Measurements from ENCODE around the gene MAP2K5.

MAP2K5 gene

DNA sequence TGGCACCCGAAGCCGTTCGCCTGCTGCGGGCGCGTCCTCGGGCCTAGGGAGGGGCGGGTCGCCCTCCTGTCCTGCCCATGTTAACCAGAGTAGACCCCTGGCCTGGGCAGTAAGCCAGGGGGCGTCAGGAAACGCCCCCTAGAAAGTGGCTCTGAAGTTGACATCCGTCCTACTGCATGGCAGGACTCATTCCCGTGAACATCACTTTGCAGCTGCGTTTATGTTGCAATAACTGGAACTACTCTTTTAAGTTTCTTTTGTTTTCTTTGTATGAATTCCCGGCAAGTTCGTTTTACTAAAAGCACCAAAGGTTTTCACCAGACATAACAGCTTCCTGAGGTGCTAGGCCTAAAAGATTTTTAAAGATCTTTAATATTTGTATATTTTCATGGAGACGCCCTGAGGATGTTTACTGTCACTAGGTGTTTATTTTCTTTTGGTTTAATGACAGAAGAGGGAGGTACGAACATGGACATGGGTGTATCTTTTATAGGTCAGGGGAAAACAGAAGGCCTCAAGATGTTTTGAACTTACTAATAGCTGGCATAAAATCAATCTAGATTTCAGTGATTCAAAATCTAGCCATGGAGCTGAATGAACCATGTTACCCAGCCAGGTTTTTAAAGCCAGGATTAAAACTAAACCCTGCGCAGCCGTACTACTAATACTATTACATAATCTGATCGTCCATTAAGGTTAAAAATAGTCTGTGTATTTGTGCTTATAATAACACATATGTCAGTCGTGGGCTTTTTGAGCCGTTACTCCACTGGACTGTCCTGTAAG lies 20.5 kb upstream of the MAP2K5 start:
- DNase-seq, result no peak

GRCh38 chr15:67523330-67523729 lies 19.2 kb upstream of the MAP2K5 start:
- no peak for DNase-seq

- no peak for DNase-seq
These were observed 18.3 kb upstream of the MAP2K5 start for GRCh38 chr15:67524235-67524634.

- DNase-seq, result no peak
These were observed 14.0 kb upstream of the MAP2K5 start for GRCh38 chr15:67528513-67528912.

GRCh38 chr15:67531379-67531914 lies 11.1 kb upstream of the MAP2K5 start:
- no peak for DNase-seq

DNA sequence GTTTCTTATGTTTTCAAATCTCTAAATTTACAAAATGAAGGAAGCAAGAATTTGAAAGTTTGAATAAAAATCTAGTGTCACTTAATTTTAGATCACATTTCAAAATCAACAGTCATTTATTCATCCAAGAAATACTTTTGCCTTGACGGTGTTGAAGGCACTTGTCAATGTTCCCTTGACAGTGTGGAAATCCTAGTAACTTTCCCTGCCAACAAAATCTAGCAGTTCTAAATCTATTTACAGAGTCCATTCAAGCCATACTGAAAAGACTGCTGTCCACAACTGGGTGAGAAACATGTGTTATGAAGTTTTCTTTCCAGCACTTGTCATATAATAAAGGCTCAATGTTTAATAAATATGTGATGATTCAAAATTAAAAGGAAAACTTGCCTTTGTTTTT lies 8.6 kb upstream of the MAP2K5 start:
- DNase-seq, result no peak

- DNase-seq, result no peak
These were observed 8.1 kb upstream of the MAP2K5 start for GRCh38 chr15:67534360-67534759.

- no peak for DNase-seq
These were observed 4.7 kb upstream of the MAP2K5 start for GRCh38 chr15:67537771-67538170.

DNA sequence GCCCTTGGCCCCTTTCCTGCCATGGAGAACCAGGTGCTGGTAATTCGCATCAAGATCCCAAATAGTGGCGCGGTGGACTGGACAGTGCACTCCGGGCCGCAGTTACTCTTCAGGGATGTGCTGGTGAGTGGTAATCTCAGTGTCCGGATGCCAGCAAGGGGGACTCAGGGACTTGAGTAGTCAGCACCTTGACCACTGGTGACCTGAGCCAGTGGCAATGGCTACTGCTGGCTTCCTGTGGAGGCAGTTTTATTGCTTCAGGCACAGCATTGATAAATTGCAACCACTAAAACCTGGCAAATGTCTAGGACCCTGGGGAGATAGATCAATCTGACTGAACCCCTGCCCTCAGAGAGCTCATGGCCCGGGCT lies 830 bp downstream of the MAP2K5 start:
- no peak for DNase-seq

DNA sequence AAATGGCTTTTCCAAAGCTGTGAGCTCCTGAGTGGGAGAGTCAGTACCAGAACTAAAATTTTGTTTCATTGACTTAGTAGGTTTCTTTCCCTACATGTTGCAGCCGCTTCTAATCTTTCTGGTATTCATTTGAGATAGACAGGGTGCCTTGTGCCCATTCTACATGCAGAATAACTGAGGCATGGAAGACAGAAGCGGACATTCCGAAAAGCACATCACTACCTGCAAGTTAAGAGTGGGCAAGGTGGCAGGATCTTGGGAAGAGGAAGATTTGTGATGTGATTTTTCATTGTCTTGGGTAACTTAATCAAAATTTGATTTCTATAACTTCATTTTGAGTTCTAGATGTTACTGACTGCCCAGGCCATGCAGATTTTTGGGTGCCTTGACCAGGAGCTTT lies 2.0 kb downstream of the MAP2K5 start:
- no peak for DNase-seq

- no peak for DNase-seq
These were observed 3.4 kb downstream of the MAP2K5 start for GRCh38 chr15:67545864-67546263.

- no peak for DNase-seq
These were observed 4.6 kb downstream of the MAP2K5 start for GRCh38 chr15:67547064-67547463.

GRCh38 chr15:67547836-67548235 lies 5.3 kb downstream of the MAP2K5 start:
- no peak for DNase-seq

DNA sequence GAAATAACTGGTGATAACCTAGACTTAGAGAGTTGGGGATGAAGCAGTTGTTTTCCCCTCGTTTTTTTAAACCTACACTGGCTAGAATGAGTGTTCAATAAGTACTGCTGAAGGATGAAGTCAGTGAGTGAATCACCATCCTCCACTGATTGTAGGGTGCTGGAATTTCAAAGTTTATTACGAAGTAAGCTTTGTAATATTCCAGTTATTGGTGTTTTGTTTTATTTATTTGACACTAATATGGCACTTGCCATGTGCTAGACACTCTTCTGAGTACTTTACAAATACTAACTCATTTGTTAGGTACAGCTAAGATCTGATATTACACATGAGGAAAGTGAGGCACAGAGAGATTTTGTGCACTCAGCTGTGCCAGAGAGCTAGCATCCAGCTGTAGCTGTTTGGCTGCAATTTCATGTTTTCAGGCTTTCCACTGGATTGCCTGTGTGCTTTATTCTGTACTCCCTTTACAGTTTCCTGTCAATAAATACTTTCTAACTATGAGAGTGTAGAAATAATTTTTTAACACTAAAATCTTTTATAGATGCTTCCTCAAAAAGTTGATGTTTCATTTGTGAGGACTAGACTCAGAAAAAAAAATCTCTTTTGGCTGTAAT lies 5.8 kb downstream of the MAP2K5 start:
- DNase-seq, result no peak

DNA sequence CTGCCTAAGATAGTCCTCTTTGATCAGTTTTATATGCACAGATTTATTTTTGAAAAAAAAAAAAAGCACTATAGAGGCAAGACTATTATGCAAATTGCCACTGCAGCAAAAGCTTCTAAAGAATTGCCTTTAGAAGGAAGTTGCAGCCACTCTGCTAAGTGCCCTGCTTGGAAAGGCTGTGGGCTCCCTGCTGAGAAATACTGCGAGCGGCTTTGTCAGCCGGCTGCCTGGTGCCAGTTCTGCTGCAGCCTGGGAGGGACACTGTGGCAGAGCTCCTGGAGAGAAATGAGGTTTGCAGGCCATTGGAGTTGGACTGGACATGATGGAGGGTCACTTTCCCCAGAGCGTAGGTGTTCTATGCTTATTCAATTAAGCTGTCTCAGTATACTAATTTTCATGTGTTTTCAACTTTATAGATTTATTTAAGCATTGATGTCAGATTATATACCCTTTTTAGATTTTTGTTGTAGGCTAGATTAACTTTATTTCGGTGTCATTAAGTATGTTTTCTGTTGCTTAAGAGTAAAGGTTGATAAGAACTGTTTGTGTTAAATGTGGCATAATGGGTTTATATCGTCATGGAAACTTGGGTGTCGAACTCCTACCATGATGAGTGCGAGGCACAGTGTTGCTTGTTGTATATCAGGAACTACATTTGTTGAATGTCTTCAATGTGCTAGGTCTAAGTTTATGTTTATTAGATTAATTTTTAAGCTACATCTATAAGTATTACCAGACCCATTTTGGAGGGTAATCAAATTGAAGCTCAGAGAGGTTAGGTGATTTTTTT lies 6.6 kb downstream of the MAP2K5 start:
- no peak for DNase-seq

DNA sequence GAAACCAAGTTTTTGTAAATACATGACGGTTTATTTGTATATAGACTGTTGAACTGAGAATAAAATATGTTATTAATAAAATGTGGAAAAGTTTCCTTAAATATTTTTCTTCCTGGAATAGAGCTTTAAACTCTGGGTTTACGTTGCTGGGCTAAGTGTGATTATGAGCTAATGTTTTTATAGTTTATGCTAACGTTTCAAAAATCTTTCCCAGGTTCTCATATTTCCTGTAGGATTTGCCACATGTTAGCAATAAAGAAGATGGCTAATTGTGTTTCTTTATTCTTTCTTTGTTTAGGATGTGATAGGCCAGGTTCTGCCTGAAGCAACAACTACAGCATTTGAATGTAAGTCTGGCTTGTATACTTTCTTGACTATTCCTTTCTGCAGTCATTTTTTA lies 7.2 kb downstream of the MAP2K5 start:
- no peak for DNase-seq

DNA sequence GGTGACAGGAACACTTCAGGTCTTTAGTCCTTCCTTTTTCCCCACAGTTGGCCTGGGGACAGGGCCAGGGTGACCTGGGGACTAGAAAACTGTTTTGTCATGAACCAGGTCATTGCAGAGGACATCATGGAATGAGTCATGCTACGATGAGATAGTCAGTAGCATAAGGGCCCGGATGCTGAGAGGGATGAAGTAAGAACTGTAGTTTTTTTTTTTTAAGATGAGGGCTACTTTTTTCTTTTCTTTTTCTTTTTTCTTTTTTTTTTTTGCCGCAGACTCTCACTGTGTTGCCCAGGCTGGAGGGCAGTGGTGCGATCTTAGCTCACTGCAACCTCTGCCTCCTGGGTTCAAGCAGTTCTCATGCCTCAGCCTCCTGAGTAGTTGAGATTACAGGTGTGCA lies 8.0 kb downstream of the MAP2K5 start:
- DNase-seq, result no peak

DNA sequence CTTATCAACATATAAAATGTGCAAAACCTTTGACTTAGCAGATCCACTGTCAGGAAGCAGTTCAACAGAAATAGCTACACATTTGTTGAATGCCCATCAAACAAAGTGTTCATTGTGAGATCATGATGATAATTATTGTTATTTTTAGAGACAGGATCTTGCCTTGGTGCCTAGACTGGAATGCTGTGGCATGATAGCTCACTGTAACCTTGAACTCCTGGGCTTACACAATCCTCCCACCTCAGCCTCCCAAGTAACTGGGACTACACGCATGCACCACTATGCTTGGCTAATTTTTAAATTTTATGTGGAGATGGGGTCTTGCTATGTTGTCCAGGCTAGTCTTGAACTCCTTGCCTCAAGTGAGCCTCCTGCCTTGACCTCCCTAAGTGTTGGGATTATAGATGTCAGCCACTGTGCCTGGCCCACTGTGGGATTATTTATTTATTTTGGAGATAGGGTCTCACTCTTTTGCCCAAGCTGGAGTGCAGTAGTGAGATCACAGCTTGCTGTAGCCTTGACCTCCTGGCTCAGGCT lies 8.8 kb downstream of the MAP2K5 start:
- DNase-seq, result no peak

DNA sequence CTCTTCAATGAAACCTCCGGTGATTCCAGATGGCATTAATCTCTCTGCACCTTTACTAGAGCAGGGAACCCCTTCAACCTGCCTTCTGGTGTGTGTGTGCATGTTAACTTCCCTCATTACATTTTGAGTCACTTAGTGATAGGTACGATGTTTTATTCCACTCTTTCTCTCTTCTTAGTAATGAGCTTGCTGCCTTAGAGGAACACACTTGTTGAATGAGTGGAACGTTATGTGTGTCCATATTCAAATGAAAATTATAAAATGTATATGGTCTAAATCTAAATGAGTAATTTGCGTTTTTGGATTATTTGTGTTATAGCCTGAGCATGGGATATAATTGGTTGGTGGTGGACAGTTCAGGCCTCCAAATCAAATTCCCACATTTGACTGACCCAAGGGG lies 12.1 kb downstream of the MAP2K5 start:
- no peak for DNase-seq

- no peak for DNase-seq
These were observed 14.6 kb downstream of the MAP2K5 start for GRCh38 chr15:67556976-67557570.

DNA sequence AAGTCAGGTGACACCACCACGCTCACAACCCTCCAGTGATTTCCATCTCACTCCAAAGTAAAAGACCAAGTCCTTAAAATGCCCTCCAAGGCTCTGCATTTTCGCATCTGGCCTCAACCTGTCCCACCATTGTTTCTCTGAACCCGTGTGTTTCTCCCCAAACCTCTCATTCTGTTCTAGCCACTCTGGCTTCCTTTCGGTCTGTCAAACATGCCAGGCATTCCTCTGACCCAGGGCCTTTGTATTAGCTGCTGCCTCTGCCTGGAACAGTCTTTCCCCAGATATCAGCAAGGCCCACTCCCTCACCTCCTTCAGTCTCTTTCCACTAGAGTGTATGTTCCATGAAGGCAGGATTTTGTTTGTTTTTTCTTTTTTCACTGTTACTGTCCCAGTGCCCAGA lies 16.0 kb downstream of the MAP2K5 start:
- DNase-seq, result no peak

- no peak for DNase-seq
These were observed 16.7 kb downstream of the MAP2K5 start for GRCh38 chr15:67559158-67559557.

DNA sequence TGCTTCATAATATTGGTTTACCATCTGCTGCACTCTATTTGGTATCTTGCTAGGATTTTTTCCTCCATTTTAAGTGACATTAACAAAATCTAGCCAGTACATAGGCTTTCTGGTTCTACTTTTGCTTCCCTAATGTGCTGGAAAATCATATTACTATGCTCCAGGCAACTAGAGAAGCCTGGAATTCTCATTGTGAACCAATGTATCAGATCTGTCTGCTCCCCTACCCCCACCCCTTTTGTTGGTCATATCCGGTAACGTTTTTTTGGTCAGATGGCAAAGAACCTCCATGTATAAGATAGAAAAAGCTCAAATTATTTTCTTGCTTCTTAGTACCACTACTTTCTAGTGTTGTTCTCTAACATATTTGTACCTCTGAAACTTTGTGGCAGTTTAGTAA lies 17.1 kb downstream of the MAP2K5 start:
- no peak for DNase-seq
